Fibroblast of pulmonary artery (primary cell): ENCODE data around the gene MAP4K3.

Experiments used
- DNase-seq: peaks from one replicate; pipeline ENCODE4 v3.0.0-alpha.2; 2010; ENCODE audit warnings: low read depth
- H3K4me3 ChIP-seq: replicated peaks from 2 replicates; pipeline ENCODE4 v1.5.1; 2011; ENCODE audit warnings: low read depth, mild to moderate bottlenecking, control low read depth, low read length, moderate library complexity
- TF ChIP-seq, protein P1 (sequence below): IDR thresholded peaks from 2 replicates; pipeline ENCODE4 v1.5.1; 2011; ENCODE audit warnings: mild to moderate bottlenecking, control low read depth, low read length, inconsistent platforms; ENCODE audit errors: missing control alignments

The MAP4K3 gene

GRCh38 chr2:39232141-39232540, 204.9 kb downstream of the MAP4K3 start:
- H3K4me3 ChIP-seq: no peak overlapping the region
- no peak for DNase-seq
- TF ChIP-seq, protein P1, sequence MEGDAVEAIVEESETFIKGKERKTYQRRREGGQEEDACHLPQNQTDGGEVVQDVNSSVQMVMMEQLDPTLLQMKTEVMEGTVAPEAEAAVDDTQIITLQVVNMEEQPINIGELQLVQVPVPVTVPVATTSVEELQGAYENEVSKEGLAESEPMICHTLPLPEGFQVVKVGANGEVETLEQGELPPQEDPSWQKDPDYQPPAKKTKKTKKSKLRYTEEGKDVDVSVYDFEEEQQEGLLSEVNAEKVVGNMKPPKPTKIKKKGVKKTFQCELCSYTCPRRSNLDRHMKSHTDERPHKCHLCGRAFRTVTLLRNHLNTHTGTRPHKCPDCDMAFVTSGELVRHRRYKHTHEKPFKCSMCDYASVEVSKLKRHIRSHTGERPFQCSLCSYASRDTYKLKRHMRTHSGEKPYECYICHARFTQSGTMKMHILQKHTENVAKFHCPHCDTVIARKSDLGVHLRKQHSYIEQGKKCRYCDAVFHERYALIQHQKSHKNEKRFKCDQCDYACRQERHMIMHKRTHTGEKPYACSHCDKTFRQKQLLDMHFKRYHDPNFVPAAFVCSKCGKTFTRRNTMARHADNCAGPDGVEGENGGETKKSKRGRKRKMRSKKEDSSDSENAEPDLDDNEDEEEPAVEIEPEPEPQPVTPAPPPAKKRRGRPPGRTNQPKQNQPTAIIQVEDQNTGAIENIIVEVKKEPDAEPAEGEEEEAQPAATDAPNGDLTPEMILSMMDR: no peak

- TF ChIP-seq, protein P1: no peak
- peak overlapping the region; percentile 36 for H3K4me3 ChIP-seq
- peak; percentile 13 for DNase-seq
Measured at GRCh38 chr2:39228413-39229209, 208.5 kb downstream of the MAP4K3 start.

- DNase-seq: peak; percentile 80
- peak overlapping the region; percentile 36 for H3K4me3 ChIP-seq
- TF ChIP-seq, protein P1: peak; percentile 84
Measured at GRCh38 chr2:39227628-39228412, 209.3 kb downstream of the MAP4K3 start.

DNA sequence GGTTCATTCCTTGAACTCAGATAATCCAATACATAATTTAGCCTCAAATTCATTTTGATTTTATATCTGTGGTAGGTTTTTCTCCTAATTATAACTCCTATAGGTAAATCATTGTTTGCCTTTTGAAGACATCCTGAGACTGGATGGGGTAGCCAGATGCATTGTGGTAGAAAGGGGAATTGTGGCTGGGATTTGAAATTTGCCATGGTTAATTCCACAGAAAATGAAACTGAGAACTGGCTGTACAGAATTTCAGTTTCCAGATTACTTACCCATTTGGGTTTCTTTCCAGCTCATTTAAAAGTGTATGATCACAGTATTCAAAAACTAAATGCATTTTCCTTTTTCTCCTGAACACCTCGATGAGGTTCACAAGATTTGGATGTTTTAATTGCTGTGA, 211.5 kb downstream of the MAP4K3 start:
- no peak for DNase-seq
- no peak overlapping the region for H3K4me3 ChIP-seq
- TF ChIP-seq, protein P1: no peak

GRCh38 chr2:39223909-39224308, 213.2 kb downstream of the MAP4K3 start:
- no peak overlapping the region for H3K4me3 ChIP-seq

DNA sequence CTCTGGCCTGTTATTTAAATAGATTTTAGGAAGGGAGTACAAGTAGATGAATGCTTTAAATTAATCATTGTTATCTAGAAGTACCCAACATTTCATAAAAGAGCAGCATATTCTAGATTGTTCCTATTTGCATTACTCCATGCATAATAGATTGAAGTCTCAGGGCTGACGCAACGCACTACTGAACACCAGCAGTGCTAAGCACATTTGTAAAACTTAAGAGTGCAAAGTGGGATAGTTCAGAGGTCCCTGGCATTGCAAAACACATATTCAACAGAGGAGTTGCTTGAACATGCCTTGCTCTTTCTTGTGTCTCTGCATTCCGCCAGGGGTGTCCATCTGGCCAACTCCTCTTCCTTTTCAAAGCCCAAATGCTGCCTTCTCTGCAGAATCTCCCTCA, 215.6 kb downstream of the MAP4K3 start:
- DNase-seq: no peak
- no peak overlapping the region for H3K4me3 ChIP-seq
- TF ChIP-seq, protein P1: no peak

More at GRCh38 chr2:39223909-39224308, 213.2 kb downstream of the MAP4K3 start:
- TF ChIP-seq, protein P1: no peak
- no peak for DNase-seq
